ENCODE results near the gene DCANP1.
A peak's percentile ranks its signal among the peaks of the same experiment; 100 is the strongest.

DCANP1 gene

DNA sequence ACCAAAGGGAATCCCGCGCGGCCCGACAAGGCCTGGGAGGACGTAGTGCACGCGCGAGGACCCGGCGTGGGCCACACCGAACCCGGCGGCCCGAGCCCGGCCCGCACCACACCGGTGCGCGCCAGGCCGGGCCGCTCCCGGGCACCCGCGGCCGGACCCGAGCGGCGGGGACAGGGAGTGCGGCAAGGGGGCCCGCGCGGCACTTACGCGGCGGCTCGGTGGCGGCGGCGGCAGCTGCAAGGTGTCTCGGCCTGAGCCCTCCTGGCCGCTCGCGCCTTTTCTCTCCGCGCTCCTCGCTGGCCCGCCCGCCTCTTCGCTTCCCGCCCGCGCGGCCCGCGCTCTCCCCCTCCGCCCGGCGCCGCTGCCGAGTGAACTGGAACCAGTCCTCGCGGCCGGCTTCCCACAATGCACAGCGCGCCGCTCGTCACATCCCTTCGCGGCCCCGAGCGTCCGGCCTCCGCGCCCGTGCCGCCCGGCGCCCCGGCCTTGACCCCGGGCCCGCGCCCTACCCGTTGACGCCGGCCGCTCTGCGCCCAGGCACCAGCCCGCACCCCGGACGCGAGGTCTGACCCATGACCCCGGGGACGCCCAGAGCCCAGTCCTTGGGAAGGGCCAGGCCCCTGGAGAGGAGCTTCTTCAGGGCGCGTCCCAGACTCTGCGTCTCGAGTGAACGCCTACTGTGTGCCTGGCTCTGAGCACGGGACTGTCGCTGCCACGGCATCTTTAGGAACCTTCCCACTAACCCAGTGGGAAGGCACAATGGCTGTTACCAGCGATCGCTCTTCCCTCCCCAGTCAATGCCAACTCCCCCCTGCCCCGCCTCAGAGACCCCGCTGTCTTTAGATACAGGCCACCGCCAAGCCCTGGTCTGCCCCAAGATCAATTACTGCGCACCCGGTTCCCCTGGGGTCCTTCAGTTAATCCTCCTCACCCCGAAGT, 48.0 kb downstream of the DCANP1 start, which contains the start of gene MACROH2A1:
TSS of gene MACROH2A1 (minus strand) at position 377 of the 939 bp plus-strand sequence. CDS start 10,138 bp downstream, outside the sequence.
- H3K27me3 ChIP-seq (ENCODE audit: insufficient read depth, poor library complexity, severe bottlenecking), result no peaks in the 10 kb centered on the region
- peak within 1 kb of the TSS; percentile 64 for H3K4me3 ChIP-seq (replicated peaks; ENCODE audit: insufficient read depth, low read length)
- TF ChIP-seq, protein P1, sequence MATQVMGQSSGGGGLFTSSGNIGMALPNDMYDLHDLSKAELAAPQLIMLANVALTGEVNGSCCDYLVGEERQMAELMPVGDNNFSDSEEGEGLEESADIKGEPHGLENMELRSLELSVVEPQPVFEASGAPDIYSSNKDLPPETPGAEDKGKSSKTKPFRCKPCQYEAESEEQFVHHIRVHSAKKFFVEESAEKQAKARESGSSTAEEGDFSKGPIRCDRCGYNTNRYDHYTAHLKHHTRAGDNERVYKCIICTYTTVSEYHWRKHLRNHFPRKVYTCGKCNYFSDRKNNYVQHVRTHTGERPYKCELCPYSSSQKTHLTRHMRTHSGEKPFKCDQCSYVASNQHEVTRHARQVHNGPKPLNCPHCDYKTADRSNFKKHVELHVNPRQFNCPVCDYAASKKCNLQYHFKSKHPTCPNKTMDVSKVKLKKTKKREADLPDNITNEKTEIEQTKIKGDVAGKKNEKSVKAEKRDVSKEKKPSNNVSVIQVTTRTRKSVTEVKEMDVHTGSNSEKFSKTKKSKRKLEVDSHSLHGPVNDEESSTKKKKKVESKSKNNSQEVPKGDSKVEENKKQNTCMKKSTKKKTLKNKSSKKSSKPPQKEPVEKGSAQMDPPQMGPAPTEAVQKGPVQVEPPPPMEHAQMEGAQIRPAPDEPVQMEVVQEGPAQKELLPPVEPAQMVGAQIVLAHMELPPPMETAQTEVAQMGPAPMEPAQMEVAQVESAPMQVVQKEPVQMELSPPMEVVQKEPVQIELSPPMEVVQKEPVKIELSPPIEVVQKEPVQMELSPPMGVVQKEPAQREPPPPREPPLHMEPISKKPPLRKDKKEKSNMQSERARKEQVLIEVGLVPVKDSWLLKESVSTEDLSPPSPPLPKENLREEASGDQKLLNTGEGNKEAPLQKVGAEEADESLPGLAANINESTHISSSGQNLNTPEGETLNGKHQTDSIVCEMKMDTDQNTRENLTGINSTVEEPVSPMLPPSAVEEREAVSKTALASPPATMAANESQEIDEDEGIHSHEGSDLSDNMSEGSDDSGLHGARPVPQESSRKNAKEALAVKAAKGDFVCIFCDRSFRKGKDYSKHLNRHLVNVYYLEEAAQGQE (IDR thresholded peaks at IDR 0.05; ENCODE audit: insufficient replicate concordance, low read depth), result peak; percentile 5
- peak; percentile 62; the same call in 1 of the 2 replicates for TF ChIP-seq POLR2AphosphoS5 (IDR thresholded peaks at IDR 0.05; ENCODE audit: low read depth)
- TF ChIP-seq, protein P2, sequence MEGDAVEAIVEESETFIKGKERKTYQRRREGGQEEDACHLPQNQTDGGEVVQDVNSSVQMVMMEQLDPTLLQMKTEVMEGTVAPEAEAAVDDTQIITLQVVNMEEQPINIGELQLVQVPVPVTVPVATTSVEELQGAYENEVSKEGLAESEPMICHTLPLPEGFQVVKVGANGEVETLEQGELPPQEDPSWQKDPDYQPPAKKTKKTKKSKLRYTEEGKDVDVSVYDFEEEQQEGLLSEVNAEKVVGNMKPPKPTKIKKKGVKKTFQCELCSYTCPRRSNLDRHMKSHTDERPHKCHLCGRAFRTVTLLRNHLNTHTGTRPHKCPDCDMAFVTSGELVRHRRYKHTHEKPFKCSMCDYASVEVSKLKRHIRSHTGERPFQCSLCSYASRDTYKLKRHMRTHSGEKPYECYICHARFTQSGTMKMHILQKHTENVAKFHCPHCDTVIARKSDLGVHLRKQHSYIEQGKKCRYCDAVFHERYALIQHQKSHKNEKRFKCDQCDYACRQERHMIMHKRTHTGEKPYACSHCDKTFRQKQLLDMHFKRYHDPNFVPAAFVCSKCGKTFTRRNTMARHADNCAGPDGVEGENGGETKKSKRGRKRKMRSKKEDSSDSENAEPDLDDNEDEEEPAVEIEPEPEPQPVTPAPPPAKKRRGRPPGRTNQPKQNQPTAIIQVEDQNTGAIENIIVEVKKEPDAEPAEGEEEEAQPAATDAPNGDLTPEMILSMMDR (IDR thresholded peaks at IDR 0.05; ENCODE audit: insufficient read depth, low read length), result no peak
- H3K27ac ChIP-seq (replicated peaks), result peak within 1 kb of the TSS; percentile 92
- peak; percentile 51 to 63 for DNase-seq (ENCODE audit: low read depth in 1 of 2, low spot score in 1 of 2)

DNA sequence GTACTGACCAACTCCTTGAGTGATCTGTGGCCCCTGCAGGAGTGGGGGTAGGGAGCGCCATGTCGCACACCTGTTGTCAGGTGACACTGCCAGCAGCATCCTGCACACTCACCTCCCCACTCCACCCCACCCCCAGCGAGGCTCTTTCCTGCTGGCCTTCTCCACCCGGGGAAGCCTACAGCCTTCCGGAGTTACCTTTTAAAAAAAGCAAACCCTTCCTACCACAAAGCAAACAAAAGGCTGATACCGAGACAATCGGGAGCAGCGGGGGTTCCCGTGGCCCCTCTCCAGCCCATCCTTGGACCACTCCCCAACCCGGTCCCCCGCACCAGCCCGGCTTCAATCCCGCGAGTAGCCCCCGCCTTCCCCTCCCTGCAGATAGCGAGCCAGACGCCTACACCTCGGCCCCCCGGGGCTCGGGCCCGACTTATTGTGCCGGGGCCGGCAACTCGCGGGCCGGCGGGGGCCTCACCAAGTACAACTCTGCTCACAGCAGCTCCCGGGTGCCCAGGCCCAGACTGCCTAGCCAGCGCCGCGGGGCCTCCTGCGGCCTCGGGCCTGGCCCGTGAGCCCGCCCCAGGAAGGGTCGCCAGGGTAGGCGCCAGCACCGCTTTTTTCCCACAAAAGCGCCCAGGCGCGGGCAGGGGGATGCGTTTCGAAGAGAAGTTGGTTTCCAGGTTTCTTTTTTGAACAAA, 48.8 kb downstream of the DCANP1 start:
- H3K4me3 ChIP-seq (replicated peaks; ENCODE audit: insufficient read depth, low read length), result peak overlapping the region; percentile 64
- peak overlapping the region; percentile 92 for H3K27ac ChIP-seq (replicated peaks)
- no peak for DNase-seq (ENCODE audit: low read depth in 1 of 2, low spot score in 1 of 2)
- no peaks in the 10 kb centered on the region for H3K27me3 ChIP-seq (ENCODE audit: insufficient read depth, poor library complexity, severe bottlenecking)
- TF ChIP-seq SPI1 (IDR thresholded peaks at IDR 0.05; ENCODE audit: borderline replicate concordance, low read depth), result no peak
- TF ChIP-seq, protein P1 (IDR thresholded peaks at IDR 0.05; ENCODE audit: insufficient replicate concordance, low read depth), result no peak
- no peak for TF ChIP-seq POLR2AphosphoS5 (IDR thresholded peaks at IDR 0.05; ENCODE audit: low read depth)
- TF ChIP-seq, protein P2 (IDR thresholded peaks at IDR 0.05; ENCODE audit: insufficient read depth, low read length), result no peak
- no peak for TF ChIP-seq GABPA (IDR thresholded peaks at IDR 0.05; ENCODE audit: low read depth)

DNA sequence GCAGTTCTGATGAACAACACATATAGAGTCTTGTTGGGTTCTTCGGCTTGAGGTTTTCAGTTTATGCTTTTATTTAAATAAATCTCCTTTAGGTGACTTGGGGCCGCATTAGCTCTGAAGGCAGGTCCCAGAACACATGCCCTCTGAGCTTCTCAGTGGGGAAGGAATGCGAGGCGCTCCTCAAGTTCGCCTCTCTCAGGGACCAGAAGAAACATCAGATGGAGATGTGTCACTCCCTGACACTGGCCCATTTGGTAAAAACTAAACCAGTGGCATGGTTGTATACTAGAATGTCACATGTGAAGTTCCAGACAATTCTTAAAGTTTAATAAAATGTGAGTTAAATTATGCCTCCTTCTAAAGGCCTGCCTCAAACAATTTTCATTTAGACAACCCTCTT, 50.1 kb downstream of the DCANP1 start:
- DNase-seq (ENCODE audit: low read depth in 1 of 2, low spot score in 1 of 2), result no peak
- H3K27me3 ChIP-seq (ENCODE audit: insufficient read depth, poor library complexity, severe bottlenecking), result no peaks in the 10 kb centered on the region
- TF ChIP-seq GABPA (IDR thresholded peaks at IDR 0.05; ENCODE audit: low read depth) (no peak), SPI1 (IDR thresholded peaks at IDR 0.05; ENCODE audit: borderline replicate concordance, low read depth) (no peak), POLR2AphosphoS5 (IDR thresholded peaks at IDR 0.05; ENCODE audit: low read depth) (no peak)
- TF ChIP-seq, protein P1 (IDR thresholded peaks at IDR 0.05; ENCODE audit: insufficient replicate concordance, low read depth), result no peak
- TF ChIP-seq, protein P2 (IDR thresholded peaks at IDR 0.05; ENCODE audit: insufficient read depth, low read length), result no peak
- H3K27ac ChIP-seq (replicated peaks), result peak overlapping the region; percentile 92
- peak overlapping the region; percentile 64 for H3K4me3 ChIP-seq (replicated peaks; ENCODE audit: insufficient read depth, low read length)

All from HL-60 (cell line).